H1 (cell line): Measurements from ENCODE around the gene APLP1. TPM values are rescaled to one million over a fixed set of nuclear protein-coding genes. Genes with fewer than 3 reads are reported as not detected.

Experiments
- CTCF ChIA-PET: fragments of 300-600 bp; sonication (Branson Sonifier 250); formaldehyde crosslinking; loops from one replicate; lab custom pipeline; 2021; ENCODE audit not compliant: partially characterized antibody; lab: Charles Lee
- POLR2A ChIA-PET: fragments of 300-600 bp; sonication (Branson Sonifier 250); formaldehyde crosslinking; loops from one replicate; lab custom pipeline; 2021; ENCODE audit warnings: inconsistent platforms; ENCODE audit not compliant: partially characterized antibody; lab: Charles Lee
- DNase-seq, 2 experiments: peaks; one replicate each; pipeline versions ENCODE4 v3.0.0 to v3.0.0-alpha.2; 2010 to 2022; ENCODE audit warnings: low spot score in 2 of 2, low read depth in 1 of 2, mixed read lengths in 1 of 2
- FAIRE-seq: peaks from 2 replicates; lab custom pipeline; 2011; peaks lifted over from hg19 to GRCh38; lab: Jason Lieb, UNC
- H2AFZ ChIP-seq: 2 replicates; pipeline ENCODE4 v1.8.1; 2012; ENCODE audit warnings: low read length, inconsistent platforms
- H2AK5ac ChIP-seq: 2 replicates; pipeline ENCODE4 v1.6.1; 2013; ENCODE audit warnings: low read depth, low read length
- H2BK120ac ChIP-seq: replicated peaks from 2 replicates; pipeline ENCODE3; 2013; ENCODE audit warnings: low read depth, low read length, inconsistent platforms
- H2BK12ac ChIP-seq: 2 replicates; pipeline ENCODE4 v1.6.1; 2013; ENCODE audit warnings: low read depth, low read length
- H2BK15ac ChIP-seq: 2 replicates; pipeline ENCODE4 v1.6.1; 2013; ENCODE audit warnings: low read length
- H2BK20ac ChIP-seq: 2 replicates; pipeline ENCODE4 v1.6.1; 2013; ENCODE audit warnings: low read length
- H2BK5ac ChIP-seq: 2 replicates; pipeline ENCODE4 v1.6.1; 2013; ENCODE audit warnings: low read depth, low read length
- H3K14ac ChIP-seq: 2 replicates; pipeline ENCODE4 v1.6.1; 2013; ENCODE audit warnings: inconsistent platforms; ENCODE audit not compliant: insufficient read length
- H3K18ac ChIP-seq: 2 replicates; pipeline ENCODE4 v1.6.1; 2013; ENCODE audit warnings: low read length; ENCODE audit errors: extremely low read depth
- H3K23ac ChIP-seq: 2 replicates; pipeline ENCODE4 v1.6.1; 2013; ENCODE audit warnings: inconsistent platforms; ENCODE audit not compliant: insufficient read length
- H3K23me2 ChIP-seq: 2 replicates; pipeline ENCODE4 v1.6.1; 2013; ENCODE audit warnings: low read depth, low read length
- H3K27ac ChIP-seq: 2 replicates; pipeline ENCODE4 v1.6.1; 2011; ENCODE audit warnings: low read depth, low read length, inconsistent platforms
- H3K27me3 ChIP-seq, 4 experiments: replicated peaks in 1 of 4; 1 replicate in 1 of 4; 2 replicates in 3 of 4; pipeline versions ENCODE4 v1.6.1 to v1.8.1; 2011 to 2013; ENCODE audit warnings: low read length in 3 of 4, mild to moderate bottlenecking in 3 of 4, inconsistent platforms in 2 of 4, mixed read lengths in 2 of 4, moderate library complexity in 1 of 4; ENCODE audit not compliant: control insufficient read depth in 3 of 4, insufficient read depth in 3 of 4; ENCODE audit errors: extremely low read depth in 1 of 4
- H3K36me3 ChIP-seq, 4 experiments: 2 replicates each; pipeline versions ENCODE4 v1.6.1 to v1.8.1; 2011 to 2013; ENCODE audit warnings: mild to moderate bottlenecking in 4 of 4, low read length in 3 of 4, moderate library complexity in 2 of 4, control low read depth in 1 of 4, inconsistent platforms in 1 of 4; ENCODE audit not compliant: insufficient read depth in 4 of 4, control insufficient read depth in 2 of 4
- H3K4ac ChIP-seq: replicated peaks from 2 replicates; pipeline ENCODE3; 2013; ENCODE audit warnings: low read length, low read depth, mixed read lengths, inconsistent platforms; ENCODE audit not compliant: insufficient read length
- H3K4me1 ChIP-seq, 4 experiments: replicated peaks in 1 of 4; 1 replicate in 1 of 4; 2 replicates in 3 of 4; pipeline versions ENCODE4 v1.6.1 to v1.8.1; 2011 to 2013; ENCODE audit warnings: low read length in 3 of 4, inconsistent platforms in 2 of 4, mixed read lengths in 1 of 4; ENCODE audit not compliant: insufficient read depth in 4 of 4, control insufficient read depth in 3 of 4
- H3K4me2 ChIP-seq, 2 experiments: 2 replicates each; pipeline versions ENCODE4 v1.6.1 to v1.8.1; 2011 to 2013; ENCODE audit warnings: low read depth in 2 of 2, low read length in 2 of 2, control low read depth in 1 of 2, inconsistent platforms in 1 of 2, mild to moderate bottlenecking in 1 of 2; ENCODE audit not compliant: insufficient read depth in 1 of 2
- H3K4me3 ChIP-seq, 4 experiments: fragments of 200-600, 300-600 bp in 1 of 4; sonication (generic), shearing (Covaris generic), sonication (Bioruptor Twin) in 1 of 4; 2 replicates each; pipeline versions ENCODE4 v1.5.1 to v1.8.1; 2011 to 2016; ENCODE audit warnings: low read length in 4 of 4, low read depth in 3 of 4, control low read depth in 2 of 4, inconsistent platforms in 2 of 4, mild to moderate bottlenecking in 2 of 4, mixed read lengths in 1 of 4, moderate library complexity in 1 of 4; ENCODE audit not compliant: insufficient read depth in 2 of 4; ENCODE audit errors: extremely low read depth in 1 of 4
- H3K56ac ChIP-seq: replicated peaks from 2 replicates; pipeline ENCODE3; 2013; ENCODE audit warnings: low read depth, mild to moderate bottlenecking, mixed read lengths, low read length, inconsistent platforms; ENCODE audit not compliant: insufficient read length
- H3K79me1 ChIP-seq: 2 replicates; pipeline ENCODE4 v1.6.1; 2013; ENCODE audit warnings: low read depth, low read length, control low read depth
- H3K79me2 ChIP-seq, 2 experiments: 2 replicates each; pipeline versions ENCODE4 v1.6.1 to v1.8.1; 2012 to 2013; ENCODE audit warnings: low read length in 2 of 2, mild to moderate bottlenecking in 2 of 2, inconsistent platforms in 1 of 2; ENCODE audit not compliant: insufficient read depth in 2 of 2, control insufficient read depth in 1 of 2
- H3K9ac ChIP-seq, 4 experiments: replicated peaks in 1 of 4; 1 replicate in 1 of 4; 2 replicates in 3 of 4; pipeline versions ENCODE4 v1.6.1 to v1.8.1; 2011 to 2013; ENCODE audit warnings: low read depth in 3 of 4, low read length in 3 of 4, control low read depth in 2 of 4, mild to moderate bottlenecking in 2 of 4, moderate library complexity in 2 of 4, inconsistent platforms in 1 of 4; ENCODE audit errors: extremely low read depth in 1 of 4
- H3K9me3 ChIP-seq, 2 experiments: 2 replicates each; pipeline versions ENCODE4 v1.6.1 to v1.8.1; 2012 to 2013; ENCODE audit warnings: mild to moderate bottlenecking in 2 of 2, moderate library complexity in 2 of 2, control low read depth in 1 of 2, inconsistent platforms in 1 of 2, low read depth in 1 of 2, low read length in 1 of 2, mixed read lengths in 1 of 2; ENCODE audit not compliant: insufficient read depth in 2 of 2
- H4K20me1 ChIP-seq, 2 experiments: replicated peaks in 1 of 2; 2 replicates each; pipeline versions ENCODE3 to v1.8.1; 2011 to 2013; ENCODE audit warnings: inconsistent platforms in 2 of 2, low read length in 2 of 2, mild to moderate bottlenecking in 1 of 2; ENCODE audit not compliant: insufficient read depth in 2 of 2, control insufficient read depth in 1 of 2
- H4K5ac ChIP-seq: 2 replicates; pipeline ENCODE4 v1.6.1; 2013; ENCODE audit warnings: low read length, low read depth, mixed read lengths, inconsistent platforms; ENCODE audit not compliant: insufficient read length
- H4K8ac ChIP-seq: 2 replicates; pipeline ENCODE4 v1.8.0; 2013; ENCODE audit warnings: mild to moderate bottlenecking, moderate library complexity, low read length, inconsistent platforms; ENCODE audit not compliant: insufficient read depth; ENCODE audit errors: extremely low read depth
- H4K91ac ChIP-seq: replicated peaks from 2 replicates; pipeline ENCODE3; 2013; ENCODE audit warnings: low read length, mixed read lengths, inconsistent platforms; ENCODE audit not compliant: insufficient read length
- CBX5 ChIP-seq: fragments of 300-800, 300-1000 bp; sonication (generic); IDR thresholded peaks from 2 replicates; pipeline ENCODE4 v1.7.1; 2016; ENCODE audit warnings: antibody characterized with exemption, low read length, low read depth
- CREB1 ChIP-seq: IDR thresholded peaks from 2 replicates; pipeline ENCODE4 v1.6.1; 2012; ENCODE audit warnings: inconsistent platforms
- CTBP2 ChIP-seq: IDR thresholded peaks from 2 replicates; pipeline ENCODE4 v1.7.0; 2011; ENCODE audit warnings: borderline replicate concordance, mild to moderate bottlenecking, moderate library complexity, mixed read lengths, low read length; ENCODE audit not compliant: insufficient read depth, insufficient read length
- E2F6 ChIP-seq: IDR thresholded peaks from 2 replicates; pipeline ENCODE4 v1.6.1; 2012; ENCODE audit warnings: inconsistent platforms
- FOSL1 ChIP-seq: IDR thresholded peaks from 2 replicates; pipeline ENCODE4 v1.6.1; 2011; ENCODE audit warnings: mild to moderate bottlenecking, low read depth, low read length, moderate library complexity; ENCODE audit not compliant: insufficient read depth
- HDAC2 ChIP-seq, 2 experiments: fragments of 300-600 bp in 1 of 2; sonication (generic) in 1 of 2; IDR thresholded peaks; 2 replicates each; pipeline ENCODE4 v1.6.1; 2011 to 2012; ENCODE audit warnings: low read depth in 2 of 2, low read length in 2 of 2, mild to moderate bottlenecking in 2 of 2, moderate library complexity in 2 of 2, borderline replicate concordance in 1 of 2, inconsistent platforms in 1 of 2
- KDM1A ChIP-seq: fragments of 200-600, 300-600 bp; sonication (generic); IDR thresholded peaks from 2 replicates; pipeline ENCODE4 v1.7.1; 2016; ENCODE audit warnings: mild to moderate bottlenecking, low read length, borderline replicate concordance
- RAD21 ChIP-seq, 2 experiments: IDR thresholded peaks in 1 of 2; conservative IDR thresholded peaks in 1 of 2; 2 replicates each; pipeline ENCODE4 v1.6.1; 2011; ENCODE audit warnings: low read depth in 2 of 2, low read length in 2 of 2, improper control_type of control experiment in 1 of 2, inconsistent platforms in 1 of 2, mild to moderate bottlenecking in 1 of 2, moderate library complexity in 1 of 2
- TBP ChIP-seq: IDR thresholded peaks from 2 replicates; pipeline ENCODE4 v1.6.1; 2011; ENCODE audit warnings: low read depth, low read length, improper control_type of control experiment
- WGBS, 2 experiments: shearing (Covaris generic) in 1 of 2; methylation state at CpG; one replicate each; pipeline versions ENCODE4 v1.1.6 to v1.1.7; 2013 to 2015; ENCODE audit warnings: low lambda C conversion rate in 2 of 2, mixed read lengths in 2 of 2, inconsistent platforms in 1 of 2, low coverage in 1 of 2, missing lambda C conversion rate in 1 of 2; ENCODE audit not compliant: insufficient replicate concordance in 2 of 2, insufficient coverage in 1 of 2, insufficient read length in 1 of 2; ENCODE audit errors: extremely low coverage in 1 of 2, missing lambda C conversion rate in 1 of 2; 5-methylcytosine and 5-hydroxymethylcytosine counted together
- polyA plus RNA-seq, 7 experiments: library from polyadenylated mRNA; depleted of rRNA in 3 of 7; stranded (reverse) in 5 of 7; unstranded in 2 of 7; fragments of >200 nt in 5 of 7; fragments of 200-250 nt in 2 of 7; gene quantifications; 1 replicate in 5 of 7; 2 replicates in 1 of 7; 4 replicates in 1 of 7; pipeline versions ENCODE4 v1.2.1 to v1.2.3, GENCODE V29; 2011 to 2013; ENCODE audit warnings: missing spikeins in 2 of 7, mixed read lengths in 2 of 7
- total RNA-seq: library from RNA; stranded (reverse); fragmentation: NEBNext Ultra II Directional; extraction: Animal tissue kit (Norgen Biotek cat#: 25700); gene quantifications from 2 replicates; pipeline ENCODE4 v1.2.1, GENCODE V29; 2021

Gene APLP1
- total and polyA plus RNA-seq, 2 of the 8 experiments (the other 6 are each of a cell fraction or from before 2014, with no cell fraction given) = 19.9 to 22.0 TPM

DNA sequence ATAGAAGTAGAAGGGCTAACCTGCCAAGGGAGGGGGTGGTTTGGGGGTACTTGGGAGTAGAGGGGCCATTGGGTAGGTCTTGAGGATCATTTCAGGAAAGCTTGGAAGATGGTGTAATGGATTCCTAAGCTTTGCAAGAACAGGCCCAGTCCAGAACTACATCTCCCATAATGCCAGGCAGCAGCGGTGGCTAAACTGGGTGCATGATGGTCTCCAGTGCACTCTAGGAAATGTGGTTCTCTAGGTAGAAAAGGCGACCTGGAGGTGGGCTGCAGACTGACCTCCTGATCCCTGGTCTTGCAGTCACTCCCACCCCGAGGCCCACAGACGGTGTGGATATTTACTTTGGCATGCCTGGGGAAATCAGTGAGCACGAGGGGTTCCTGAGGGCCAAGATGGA is 3.8 kb downstream of the APLP1 start:
- no peak overlapping the region for H3K23ac ChIP-seq
- H3K4me3 ChIP-seq = no peak overlapping the region
- H4K20me1 ChIP-seq = peaks cover 0 to 2% of the 10 kb centered on the region in 2 experiments
- 70% methylated on average over 5 of the region's 5 CpGs; no CpG with 5 or more reads in 1 of the 2 experiments for WGBS, 2 experiments
- no peak overlapping the region for H3K56ac ChIP-seq
- no peak overlapping the region for H2BK12ac ChIP-seq
- FAIRE-seq (peak; percentile 85), DNase-seq (no peak)
- H3K9me3 ChIP-seq = no peaks in the 10 kb centered on the region
- H3K9ac ChIP-seq = no peak overlapping the region
- H3K4me2 ChIP-seq = no peak overlapping the region
- no peak overlapping the region for H4K8ac ChIP-seq
- no peak overlapping the region for H3K27ac ChIP-seq
- no peak overlapping the region for H2BK5ac ChIP-seq
- H3K79me1 ChIP-seq = no peaks in the 10 kb centered on the region
- ChIA-PET CTCF (interaction anchor here (0.7 to 1.0 kb wide), 3 partner anchors 9 to 62 kb away, joined by 3 to 4 read pairs (median 3); no protein-coding TSS in a partner anchor), POLR2A (interaction anchor here (0.8 to 1.9 kb wide), 2 partner anchors 12 to 362 kb away, joined by 3 to 4 read pairs; no protein-coding TSS in a partner anchor)
- H3K4ac ChIP-seq = no peak overlapping the region
- H3K4me1 ChIP-seq = peaks cover 0 to 12% (median 8%) of the 10 kb centered on the region in 4 experiments; a peak in 5 of 7 replicates
- no peak overlapping the region for H2BK120ac ChIP-seq
- no peak overlapping the region for H2AFZ ChIP-seq
- no peaks in the 10 kb centered on the region for H3K79me2 ChIP-seq
- peaks cover 3 to 9% (median 7%) of the 10 kb centered on the region in 4 experiments for H3K27me3 ChIP-seq
- H3K36me3 ChIP-seq = no peaks in the 10 kb centered on the region; a peak in 1 of 8 replicates
- H3K18ac ChIP-seq = no peak overlapping the region
- no peak overlapping the region for H2AK5ac ChIP-seq
- H4K5ac ChIP-seq = no peak overlapping the region
- no peak overlapping the region for H3K14ac ChIP-seq
- H2BK20ac ChIP-seq = no peak overlapping the region
- H2BK15ac ChIP-seq = no peak overlapping the region
- peaks cover 9% of the 10 kb centered on the region; the same call in 1 of the 2 replicates for H3K23me2 ChIP-seq
- no peak overlapping the region for H4K91ac ChIP-seq
- TF ChIP-seq FOSL1 (no peak), TBP (no peak), RAD21 (IDR thresholded peaks at IDR 0.05 in 1 of 2, conservative IDR thresholded peaks at IDR 0.05 in 1 of 2; ENCODE audit: low read depth in 2 of 2, low read length in 2 of 2) (no peak), CBX5 (no peak), E2F6 (no peak), KDM1A (no peak), HDAC2 (IDR thresholded peaks at IDR 0.05; ENCODE audit: borderline replicate concordance in 1 of 2, low read depth in 2 of 2, low read length in 2 of 2) (no peak), CREB1 (peak; percentile 40; the same call in 1 of the 2 replicates), CTBP2 (no peak)
